WTC11 (cell line): ENCODE data around the gene WDR83.

Experiments used
- ATF2 ChIP-seq: sonication (generic); formaldehyde crosslinking; IDR thresholded peaks from 2 replicates; pipeline ENCODE4 v1.8.1; 2022; ENCODE audit warnings: low read depth, missing genetic modification reagents, borderline replicate concordance
- CTCF ChIP-seq: fragments of 200-600 bp; IDR thresholded peaks from 2 replicates; pipeline ENCODE4 v1.8.0; 2022; ENCODE audit warnings: antibody characterized with exemption
- ESRRA ChIP-seq: sonication (generic); formaldehyde crosslinking; IDR thresholded peaks from 2 replicates; pipeline ENCODE4 v1.8.1; 2022; ENCODE audit warnings: mild to moderate bottlenecking, missing genetic modification reagents, borderline replicate concordance
- IRF2 ChIP-seq: sonication (generic); formaldehyde crosslinking; IDR thresholded peaks from 2 replicates; pipeline ENCODE4 v1.8.0; 2022; ENCODE audit warnings: low read depth, missing genetic modification reagents, borderline replicate concordance
- JUN ChIP-seq: sonication (generic); formaldehyde crosslinking; IDR thresholded peaks from 2 replicates; pipeline ENCODE4 v1.8.0; 2023; ENCODE audit warnings: mild to moderate bottlenecking, missing genetic modification reagents
- NR2C2 ChIP-seq: sonication (generic); formaldehyde crosslinking; IDR thresholded peaks from 2 replicates; pipeline ENCODE4 v1.8.0; 2022; ENCODE audit warnings: mild to moderate bottlenecking, missing genetic modification reagents
- SP1 ChIP-seq: sonication (generic); formaldehyde crosslinking; conservative IDR thresholded peaks from 2 replicates; pipeline ENCODE4 v1.8.1; 2022; ENCODE audit warnings: missing genetic modification reagents
- TEAD4 ChIP-seq: sonication (generic); formaldehyde crosslinking; IDR thresholded peaks from 2 replicates; pipeline ENCODE4 v1.8.0; 2022; ENCODE audit warnings: mild to moderate bottlenecking, missing genetic modification reagents

GRCh38 chr19:12629215-12629614 is 37.4 kb upstream of the WDR83 start:
- TF ChIP-seq ATF2 (CRISPR knock-in tag): no peak
- no peak for TF ChIP-seq TEAD4 (CRISPR knock-in tag)
- no peak for TF ChIP-seq CTCF
- TF ChIP-seq IRF2 (CRISPR knock-in tag): no peak
- no peak for TF ChIP-seq SP1
- TF ChIP-seq NR2C2 (CRISPR knock-in tag): no peak
- TF ChIP-seq JUN: no peak
- no peak for TF ChIP-seq ESRRA (CRISPR knock-in tag)
